Pulmonary artery endothelial cell (primary cell): ENCODE results near the gene TNNT2. TPM values are rescaled to one million over a fixed set of nuclear protein-coding genes. Genes with fewer than 3 reads are reported as not detected.

Experiments used
- DNase-seq: peaks from one replicate; pipeline ENCODE4 v3.0.0-alpha.2; 2011; ENCODE audit warnings: low read depth, low spot score
- total RNA-seq: library from RNA; depleted of rRNA; stranded (reverse); fragments of >200 nt; gene quantifications from 2 replicates; pipeline ENCODE4 v1.2.3, GENCODE V29; 2014

Gene TNNT2
- total RNA-seq, 1 donor from 2014 or later: not detected

GRCh38 chr1:201403359-201403758, 25.9 kb upstream of the TNNT2 start:
- DNase-seq: no peak

DNA sequence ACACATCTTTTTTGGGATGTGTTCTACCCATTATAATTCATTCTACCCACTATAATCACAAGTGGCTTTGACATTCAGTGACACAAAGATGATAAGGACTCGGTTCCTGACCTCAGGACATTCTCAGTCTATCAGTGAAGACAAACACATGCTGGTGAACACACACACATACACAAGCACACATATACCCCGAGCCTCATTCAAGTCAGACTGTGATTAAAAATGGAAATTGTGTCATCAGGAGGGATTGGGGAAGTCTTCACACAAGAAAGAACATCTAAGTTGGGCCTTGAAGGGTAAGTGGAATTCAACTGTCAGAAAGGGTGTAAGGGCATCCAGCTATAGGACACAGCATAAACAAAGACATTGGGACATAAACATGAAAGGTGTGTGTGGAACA, 24.2 kb upstream of the TNNT2 start:
- DNase-seq: no peak

DNA sequence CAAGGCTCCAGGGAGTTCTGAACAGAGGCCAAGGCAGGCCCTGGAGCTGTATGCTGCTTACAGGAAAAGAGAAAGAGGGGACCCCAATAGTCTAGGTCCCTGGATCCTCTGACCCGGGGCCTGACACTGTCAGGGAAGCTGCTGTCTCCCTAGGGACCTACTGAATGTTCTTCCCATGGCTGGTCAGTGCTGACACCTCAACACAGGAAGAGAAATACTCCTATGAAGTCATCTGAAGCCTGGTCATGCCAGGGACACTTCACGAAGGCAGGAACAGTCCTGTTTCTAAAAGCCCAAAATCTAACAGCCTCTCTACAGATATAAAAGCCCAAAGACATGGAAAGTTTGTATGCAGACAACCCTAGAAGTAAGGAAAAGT, 23.4 kb upstream of the TNNT2 start:
- DNase-seq: no peak

DNA sequence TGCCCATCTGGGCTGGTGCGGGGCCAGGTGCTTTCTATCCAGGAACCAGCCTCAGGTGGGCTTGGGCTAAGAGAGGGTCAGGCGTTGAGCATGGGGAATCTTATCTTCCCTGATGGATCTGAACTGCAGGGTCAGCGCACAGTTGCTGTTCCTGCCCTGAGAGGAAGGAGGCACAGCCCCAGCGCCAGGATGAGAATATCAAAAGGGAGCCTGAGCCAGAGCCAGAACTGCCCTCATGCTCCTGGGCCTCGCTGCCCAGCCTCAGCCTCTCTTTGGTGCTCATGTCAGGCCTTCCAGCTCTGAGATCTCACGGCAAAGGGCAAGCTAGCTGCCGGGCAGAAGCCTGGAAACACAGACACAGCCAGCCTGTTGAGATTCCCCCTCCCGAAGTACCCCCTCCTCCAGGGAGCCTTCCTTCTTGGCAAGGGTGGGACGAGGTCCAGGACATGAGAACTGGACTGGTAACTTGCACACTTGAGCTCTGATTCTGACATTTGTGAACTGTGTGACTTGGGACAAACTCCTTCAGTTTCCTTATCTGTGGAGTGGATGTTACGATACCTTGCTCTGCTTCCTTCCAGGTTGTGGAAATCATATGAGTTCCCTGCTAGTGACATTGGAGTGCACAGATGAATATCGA, 22.9 kb upstream of the TNNT2 start:
- no peak for DNase-seq

DNA sequence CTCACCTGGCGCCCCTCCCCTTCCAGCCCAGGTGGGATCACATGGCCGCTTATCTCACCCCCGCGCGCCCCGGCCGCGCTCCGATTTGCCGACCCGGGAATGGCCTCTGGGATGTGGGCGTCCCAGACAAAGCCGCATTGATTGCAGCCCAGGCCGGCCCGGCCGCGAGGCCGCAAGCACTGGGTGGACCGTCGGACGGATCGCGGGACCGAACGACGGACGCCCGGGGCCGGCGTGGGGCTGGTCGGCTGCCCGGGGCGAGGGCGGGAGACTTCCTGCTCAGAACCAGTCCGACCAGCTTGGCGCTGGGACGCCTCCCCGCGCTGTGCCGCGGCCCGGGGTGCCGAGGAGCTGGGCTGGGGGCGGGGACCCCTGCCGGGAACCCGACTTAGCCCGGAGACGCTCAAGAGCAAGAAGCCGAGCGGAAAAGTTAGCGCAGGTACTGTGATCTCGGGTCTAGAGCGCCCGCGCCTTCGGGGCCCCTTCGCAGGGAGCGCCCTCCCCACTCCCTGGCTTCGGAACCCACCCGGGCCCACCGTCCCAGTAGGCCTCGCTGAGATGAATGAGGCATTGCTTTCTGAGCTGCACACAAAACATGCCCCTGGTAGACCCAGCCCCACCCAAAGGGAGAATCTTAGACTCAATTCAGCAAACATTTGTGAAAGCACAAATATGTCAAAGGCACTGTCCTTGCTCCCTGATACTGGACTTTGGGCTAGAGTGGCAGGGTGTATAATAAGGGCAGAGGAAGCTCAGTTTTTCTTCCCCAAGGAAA, 22.1 kb upstream of the TNNT2 start:
- no peak for DNase-seq

GRCh38 chr1:201399018-201399351, 21.5 kb upstream of the TNNT2 start, which contains the start of gene LAD1:
Gene LAD1 (minus strand): TSS chr1:201399324. CDS start chr1:201399306, 18 bp downstream.
- DNase-seq: no peak

- DNase-seq: no peak
Measured at GRCh38 chr1:201397675-201398074, 20.2 kb upstream of the TNNT2 start.

DNA sequence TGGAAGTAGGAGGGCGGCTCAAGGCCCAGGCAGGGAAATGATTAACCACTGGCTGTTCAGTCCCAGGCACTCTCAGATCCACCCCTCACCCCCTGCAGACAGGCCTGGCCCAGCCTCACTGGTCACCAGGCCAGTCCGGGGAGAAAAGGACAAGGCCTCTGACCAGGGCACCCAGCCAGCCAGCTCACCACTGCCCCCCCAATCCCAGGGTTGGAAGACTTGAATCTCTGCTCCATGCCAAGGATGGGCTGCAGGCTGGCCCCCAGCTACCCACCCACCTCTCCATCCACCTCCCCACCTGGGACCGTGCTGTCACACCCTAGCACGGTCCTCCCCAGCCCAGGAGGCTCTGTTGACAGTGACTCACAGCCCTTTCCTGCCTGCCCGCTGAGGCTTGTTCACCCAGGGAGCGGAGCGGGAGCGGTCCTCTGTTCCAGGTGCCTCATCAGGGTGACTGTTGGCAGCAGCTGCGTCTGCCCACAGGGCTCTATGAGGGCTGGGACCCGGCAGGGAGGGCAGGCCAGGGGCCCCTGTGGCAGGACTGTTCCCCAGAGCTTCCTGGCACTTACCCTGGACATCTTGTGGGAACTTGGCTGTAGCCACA, 19.5 kb upstream of the TNNT2 start:
- DNase-seq: no peak

- DNase-seq: no peak
Measured at GRCh38 chr1:201395936-201396335, 18.5 kb upstream of the TNNT2 start.

GRCh38 chr1:201394591-201394990, 17.1 kb upstream of the TNNT2 start:
- no peak for DNase-seq

- no peak for DNase-seq
Measured at GRCh38 chr1:201393076-201393475, 15.6 kb upstream of the TNNT2 start.

- DNase-seq: no peak
Measured at GRCh38 chr1:201391651-201392511, 14.4 kb upstream of the TNNT2 start.

DNA sequence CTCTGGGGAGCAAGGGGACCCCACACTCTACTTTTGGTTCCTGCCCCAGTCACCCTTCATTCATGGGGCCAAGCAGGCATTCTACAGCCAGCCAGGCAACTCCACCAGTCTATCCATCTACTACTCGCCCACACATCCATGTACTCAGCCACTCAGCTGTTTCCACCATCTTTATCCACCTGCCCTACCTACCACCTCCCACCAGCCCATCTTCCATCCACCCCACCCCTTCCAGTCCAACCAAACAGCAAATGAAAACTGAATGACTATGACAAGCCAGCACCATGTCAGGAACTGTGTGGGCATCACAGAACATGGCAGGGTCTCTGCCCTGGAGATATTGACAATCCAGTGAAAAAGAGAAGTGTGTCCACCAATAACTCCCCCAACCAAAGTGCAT, 13.7 kb upstream of the TNNT2 start:
- no peak for DNase-seq

DNA sequence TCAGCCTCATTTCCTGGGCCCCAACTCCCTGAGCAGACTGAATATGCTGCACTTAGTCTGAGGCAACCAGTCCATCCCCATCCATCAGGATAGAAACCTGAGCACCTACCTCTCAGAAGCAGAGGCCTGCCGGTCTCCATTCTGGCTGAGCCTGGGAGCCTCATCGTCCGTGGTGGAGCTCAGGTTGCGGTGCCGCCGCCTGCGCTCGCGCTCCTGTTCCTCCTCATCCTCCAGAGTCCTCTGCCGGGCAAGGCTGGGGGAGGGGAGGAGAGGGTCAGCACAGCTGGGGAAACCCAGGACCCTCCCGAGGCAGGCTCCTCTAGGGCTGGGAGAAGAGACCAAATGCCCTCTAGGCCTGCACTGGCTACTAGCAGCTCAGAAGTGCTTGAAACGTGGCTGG, 11.6 kb upstream of the TNNT2 start:
- no peak for DNase-seq

DNA sequence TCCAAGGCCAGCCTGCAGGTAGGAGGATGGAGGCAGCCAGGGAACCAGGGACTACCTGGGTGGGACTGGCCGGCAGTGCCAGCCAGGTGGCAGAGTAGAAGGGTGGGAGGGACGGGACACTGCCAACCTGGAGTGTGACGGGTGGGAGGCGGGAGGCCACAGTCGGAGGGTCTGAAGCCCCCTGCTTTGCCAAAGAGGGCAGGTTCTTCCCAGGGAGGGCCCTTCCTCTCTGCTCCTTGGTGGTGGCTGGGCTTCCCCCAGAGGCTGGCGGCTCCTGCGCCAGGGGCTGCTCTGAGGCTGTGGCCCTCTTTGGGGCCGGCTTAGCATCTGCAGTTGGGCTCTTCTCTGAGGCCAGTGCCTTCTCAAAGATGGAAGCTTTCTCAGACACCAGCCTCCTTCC, 8.7 kb upstream of the TNNT2 start:
- no peak for DNase-seq

DNA sequence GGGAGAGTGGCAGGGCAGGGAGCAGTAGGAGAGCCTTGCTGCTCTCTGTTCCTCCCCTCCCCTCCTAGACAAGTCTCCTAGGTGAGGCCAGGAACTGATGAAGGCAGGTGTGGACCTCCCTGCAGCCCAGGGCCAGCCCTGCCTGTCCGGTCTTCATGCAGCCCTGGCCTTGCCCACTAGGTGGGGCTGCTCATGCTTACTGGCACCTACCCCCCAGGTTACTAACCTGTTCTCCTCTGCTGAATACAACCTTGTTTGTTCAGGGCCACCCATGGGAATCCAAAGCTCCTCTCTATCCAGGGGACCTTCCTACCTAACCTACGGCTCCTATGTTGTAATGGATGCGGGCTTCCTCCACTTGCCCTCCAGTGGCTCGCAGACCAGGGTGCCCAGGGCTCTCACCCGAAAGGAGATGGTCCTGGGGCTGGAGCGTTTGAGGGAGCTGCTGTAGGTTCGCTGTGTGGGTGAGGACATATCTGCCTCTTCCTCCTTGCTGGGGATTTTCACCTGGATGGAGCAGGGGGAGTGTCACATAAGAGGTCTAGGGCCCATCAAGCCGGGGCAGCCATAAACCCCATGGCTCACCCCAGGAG, 7.9 kb upstream of the TNNT2 start:
- DNase-seq: no peak

DNA sequence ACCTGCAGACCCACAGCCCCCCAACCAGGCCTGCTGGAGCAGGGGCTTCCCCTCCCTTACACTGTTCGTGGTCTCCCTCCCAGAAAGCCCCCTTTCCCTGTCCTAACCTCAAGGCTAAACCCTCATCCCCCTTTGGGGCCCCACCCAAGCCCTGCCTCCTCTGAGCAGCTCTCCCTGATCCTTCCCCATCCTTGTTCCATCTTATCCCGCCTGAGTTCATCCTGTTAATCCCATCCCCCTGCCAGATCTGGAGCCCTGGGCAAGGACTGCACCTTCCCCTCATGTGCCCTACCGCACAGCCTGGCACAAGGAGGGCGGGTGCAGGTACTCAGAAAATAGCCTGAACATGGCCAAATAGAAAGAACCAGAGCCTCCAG, 6.9 kb upstream of the TNNT2 start:
- DNase-seq: no peak

DNA sequence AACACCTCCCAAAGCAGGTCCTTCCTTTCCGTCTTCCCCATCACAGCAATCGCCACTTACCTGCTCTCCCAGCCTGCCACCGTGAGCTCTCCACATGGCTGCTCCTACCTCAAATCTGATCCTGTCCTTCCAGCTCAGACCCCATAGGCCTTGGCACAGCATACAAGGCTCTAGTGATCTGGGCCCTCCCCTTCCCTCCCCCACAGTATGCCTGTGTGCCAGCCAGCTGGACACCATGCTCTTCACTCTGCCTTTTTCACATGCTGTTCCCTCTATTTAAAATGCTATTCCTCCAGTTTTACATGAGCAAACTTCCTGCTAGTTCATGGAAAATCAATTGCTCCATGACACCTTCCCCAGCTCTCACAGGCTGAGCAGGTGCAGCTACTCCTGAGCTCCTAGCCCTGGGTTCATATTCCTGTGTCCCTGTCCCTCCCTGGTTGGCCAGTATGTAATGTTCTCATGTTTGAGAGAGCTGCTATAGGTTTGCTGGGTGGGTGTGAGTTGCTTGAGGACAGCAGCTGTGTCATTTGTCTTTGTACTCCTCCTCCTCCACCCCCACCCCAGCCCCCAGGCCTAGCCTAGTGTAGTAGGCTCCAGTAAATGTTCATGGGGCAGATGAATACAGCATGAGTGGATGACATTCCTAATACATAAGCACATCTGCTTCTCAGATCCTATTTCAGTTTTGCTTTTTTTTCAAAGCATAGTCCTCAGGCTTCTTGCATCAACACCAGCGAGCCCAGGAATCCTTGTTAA, 6.3 kb upstream of the TNNT2 start:
- no peak for DNase-seq

DNA sequence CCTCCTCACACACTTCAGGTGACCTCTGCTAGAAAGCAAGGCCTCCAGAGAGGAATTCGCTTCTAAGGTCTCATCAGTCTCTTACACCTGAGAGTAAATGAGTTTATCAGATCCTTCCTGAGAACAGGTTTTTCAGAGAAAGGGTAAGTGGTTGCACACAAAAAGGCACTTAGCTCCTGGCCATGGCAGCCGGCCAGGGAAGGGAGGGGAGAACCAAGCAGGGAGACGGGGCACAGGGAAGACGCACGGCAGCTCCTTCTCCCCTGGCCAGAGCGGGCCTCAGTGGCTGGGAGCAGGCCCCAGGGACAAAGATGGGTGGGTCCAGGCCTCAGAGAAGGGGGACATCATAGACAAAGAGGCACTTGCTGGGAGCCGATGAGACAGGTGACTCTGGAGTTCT, 3.6 kb upstream of the TNNT2 start:
- DNase-seq: no peak

DNA sequence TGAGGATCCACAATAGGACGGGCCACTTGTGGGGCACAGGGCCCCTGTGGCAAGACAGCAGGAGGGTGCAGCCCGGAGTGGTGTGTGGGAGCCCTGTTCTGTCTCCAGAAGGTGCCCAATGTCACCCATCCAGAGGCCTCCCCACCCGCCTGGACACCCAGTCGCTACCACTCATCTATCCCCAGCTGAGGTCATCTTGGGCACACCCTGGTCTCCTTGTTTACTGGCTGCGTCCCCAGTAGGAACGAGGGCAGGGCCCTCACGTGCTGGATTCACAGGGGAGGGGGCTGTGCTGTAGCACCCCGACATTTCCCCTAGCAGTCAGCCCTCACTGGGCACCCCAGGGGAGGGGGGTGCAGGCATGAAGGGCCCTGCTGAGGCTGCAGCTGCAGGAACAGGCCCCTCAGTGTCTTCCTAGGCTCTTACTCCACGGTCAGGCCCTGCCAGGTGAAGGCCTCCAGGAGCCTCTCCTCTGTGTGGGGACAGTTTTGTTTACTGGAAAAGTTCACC, 2.3 kb upstream of the TNNT2 start:
- DNase-seq: no peak

DNA sequence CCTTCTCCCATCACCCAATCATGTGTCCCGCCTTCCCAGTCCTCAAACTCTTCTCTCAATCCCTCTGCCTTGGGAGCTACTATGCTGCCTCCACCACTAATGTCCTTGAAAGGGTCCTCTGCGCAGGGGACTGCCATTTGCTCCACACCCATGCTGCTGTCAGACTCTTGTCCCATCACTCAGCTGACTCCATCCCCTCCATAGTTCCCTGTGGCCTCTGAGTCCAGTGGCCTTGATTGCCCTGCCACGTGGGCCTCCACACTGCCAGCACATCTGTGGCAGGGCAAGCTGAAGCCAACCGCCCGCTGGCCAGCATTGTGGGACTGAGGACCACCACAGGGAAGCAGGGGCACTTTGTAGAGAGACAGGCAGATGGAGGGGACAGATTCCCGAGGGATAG, 1.3 kb upstream of the TNNT2 start:
- DNase-seq: no peak
